GM23338 (cell line): ENCODE data around the gene SLC22A14. TPM values are rescaled to one million over a fixed set of nuclear protein-coding genes. Genes with fewer than 3 reads are reported as not detected.

Source experiments
- ATAC-seq: fragments of 200-7000 bp; cut with Tn5 transposase; 3 replicates; pipeline ENCODE4 v1.9.1; 2020
- DNase-seq: peaks from one replicate; pipeline ENCODE4 v3.0.0-alpha.2; 2015; ENCODE audit warnings: low spot score
- H2AFZ ChIP-seq: fragments of 200-600 bp; sonication (generic); 2 replicates; pipeline ENCODE4 v1.8.0; 2016; ENCODE audit warnings: antibody characterized with exemption, mild to moderate bottlenecking, moderate library complexity
- H3F3A ChIP-seq: fragments of 200-600 bp; sonication (generic); replicated peaks from 2 replicates; pipeline ENCODE4 v1.8.0; 2017; ENCODE audit warnings: antibody characterized with exemption, mixed run types, low read depth
- H3K27ac ChIP-seq: fragments of 200-600 bp; sonication (generic); 2 replicates; pipeline ENCODE4 v1.6.1; 2016; ENCODE audit warnings: low read depth
- H3K27me3 ChIP-seq: fragments of 200-600 bp; sonication (generic); 2 replicates; pipeline ENCODE4 v1.8.0; 2016; ENCODE audit warnings: mild to moderate bottlenecking, mixed run types, moderate library complexity; ENCODE audit not compliant: insufficient read depth
- H3K36me3 ChIP-seq: fragments of 200-600 bp; sonication (generic); 2 replicates; pipeline ENCODE4 v1.8.0; 2016; ENCODE audit warnings: mild to moderate bottlenecking; ENCODE audit not compliant: insufficient read depth
- H3K4me1 ChIP-seq: fragments of 200-600 bp; sonication (generic); 2 replicates; pipeline ENCODE4 v1.8.0; 2016; ENCODE audit warnings: mild to moderate bottlenecking, moderate library complexity; ENCODE audit not compliant: insufficient read depth
- H3K4me2 ChIP-seq: fragments of 200-600 bp; sonication (generic); 2 replicates; pipeline ENCODE4 v1.7.1; 2017; ENCODE audit warnings: mixed run types
- H3K4me3 ChIP-seq: fragments of 200-600 bp; sonication (generic); 2 replicates; pipeline ENCODE4 v1.6.1; 2016; ENCODE audit warnings: mixed run types
- H3K79me2 ChIP-seq: fragments of 200-600 bp; sonication (generic); replicated peaks from 2 replicates; pipeline ENCODE4 v1.8.0; 2017; ENCODE audit warnings: mild to moderate bottlenecking; ENCODE audit not compliant: insufficient read depth
- H3K9me2 ChIP-seq: fragments of 200-600 bp; sonication (generic); 2 replicates; pipeline ENCODE4 v1.8.0; 2017; ENCODE audit not compliant: insufficient read depth
- H4K20me1 ChIP-seq: fragments of 200-600 bp; sonication (generic); replicated peaks from 2 replicates; pipeline ENCODE4 v1.8.0; 2017; ENCODE audit warnings: mild to moderate bottlenecking; ENCODE audit not compliant: insufficient read depth
- H3K27ac Mint-ChIP-seq: 2 replicates; pipeline ENCODE4 v1.8.0; 2020; ENCODE audit warnings: inconsistent platforms, mild to moderate bottlenecking, moderate library complexity, mixed read lengths
- H3K27me3 Mint-ChIP-seq: 3 replicates; pipeline ENCODE4 v1.8.0; 2022; ENCODE audit warnings: low read depth, mild to moderate bottlenecking, moderate library complexity, mixed read lengths, inconsistent platforms; ENCODE audit not compliant: insufficient read depth, poor library complexity
- H3K36me3 Mint-ChIP-seq: 3 replicates; pipeline ENCODE4 v1.8.0; 2021; ENCODE audit warnings: low read depth, mild to moderate bottlenecking, inconsistent platforms, moderate library complexity, mixed read lengths
- H3K4me1 Mint-ChIP-seq: 3 replicates; pipeline ENCODE4 v1.8.0; 2020; ENCODE audit warnings: mild to moderate bottlenecking, inconsistent platforms, mixed read lengths
- H3K4me3 Mint-ChIP-seq: 3 replicates; pipeline ENCODE4 v1.8.0; 2021; ENCODE audit warnings: moderate library complexity, mild to moderate bottlenecking, inconsistent platforms, mixed read lengths
- H3K9me3 Mint-ChIP-seq: 3 replicates; pipeline ENCODE4 v1.8.0; 2020; ENCODE audit warnings: moderate library complexity, mild to moderate bottlenecking, inconsistent platforms, mixed read lengths
- CREB1 ChIP-seq: fragments of 250-450 bp; sonication (Bioruptor Pico); IDR thresholded peaks from 2 replicates; pipeline ENCODE4 v1.5.0; 2020; ENCODE audit warnings: low read depth, mild to moderate bottlenecking, moderate library complexity
- EZH2 ChIP-seq: fragments of 200-600 bp; sonication (generic); IDR thresholded peaks from one replicate; pipeline ENCODE4 v1.8.0; 2017; ENCODE audit warnings: antibody characterized with exemption, mild to moderate bottlenecking, low read depth; ENCODE audit not compliant: unreplicated experiment
- EZH2phosphoT487 ChIP-seq: fragments of 200-600 bp; sonication (generic); IDR thresholded peaks from one replicate; pipeline ENCODE4 v1.8.1; 2018; ENCODE audit warnings: antibody characterized with exemption; ENCODE audit not compliant: unreplicated experiment
- JUNB ChIP-seq: IDR thresholded peaks from one replicate; pipeline ENCODE4 v1.6.1; 2016; ENCODE audit warnings: antibody characterized with exemption; ENCODE audit not compliant: unreplicated experiment
- NANOG ChIP-seq: IDR thresholded peaks from 2 replicates; pipeline ENCODE4 v1.6.1; 2016; ENCODE audit warnings: antibody characterized with exemption, borderline replicate concordance
- POLR2AphosphoS5 ChIP-seq: IDR thresholded peaks from 2 replicates; pipeline ENCODE4 v1.6.1; 2016; ENCODE audit warnings: antibody characterized with exemption, low read depth
- STAT1 ChIP-seq: IDR thresholded peaks from one replicate; pipeline ENCODE4 v1.6.1; 2016; ENCODE audit warnings: antibody characterized with exemption; ENCODE audit not compliant: unreplicated experiment
- ZNF114 ChIP-seq: fragments of 250-450 bp; sonication (Bioruptor Pico); IDR thresholded peaks from 2 replicates; pipeline ENCODE4 v1.5.0; 2020; ENCODE audit warnings: mild to moderate bottlenecking, moderate library complexity
- ZNF331 ChIP-seq: fragments of 250-450 bp; sonication (Bioruptor Pico); IDR thresholded peaks from 2 replicates; pipeline ENCODE4 v1.5.0; 2020; ENCODE audit warnings: low read depth, mild to moderate bottlenecking, moderate library complexity
- polyA plus RNA-seq: library from polyadenylated mRNA; unstranded; fragments of >200 nt; fragmentation: Nextera tagmentation; extraction: Ambion mirVana; gene quantifications from 2 replicates; pipeline ENCODE4 v1.2.1, GENCODE V29; 2016
- total RNA-seq: library from RNA; depleted of rRNA; stranded (reverse); fragments of >200 nt; shearing (Covaris generic); gene quantifications from 2 replicates; pipeline ENCODE4 v1.2.3, GENCODE V29; 2014
- TF ChIP-seq, protein P1 (sequence below): fragments of 250-450 bp; sonication (Bioruptor Pico); IDR thresholded peaks from 2 replicates; pipeline ENCODE4 v1.5.0; 2020; ENCODE audit warnings: mild to moderate bottlenecking, moderate library complexity
- TF ChIP-seq, protein P2 (sequence below): IDR thresholded peaks from 2 replicates; pipeline ENCODE4 v1.6.1; 2016; ENCODE audit warnings: antibody characterized with exemption
- TF ChIP-seq, protein P3 (sequence below): IDR thresholded peaks from one replicate; pipeline ENCODE4 v1.6.1; 2018; ENCODE audit warnings: antibody characterized with exemption; ENCODE audit not compliant: unreplicated experiment
- TF ChIP-seq, protein P4 (sequence below), 2 experiments: fragments of 200-600 bp in 1 of 2; sonication (generic) in 1 of 2; conservative IDR thresholded peaks; 2 replicates each; pipeline versions ENCODE4 v1.5.1 to v1.6.1; 2016 to 2017; ENCODE audit warnings: antibody characterized with exemption in 2 of 2, low read depth in 2 of 2, mild to moderate bottlenecking in 2 of 2, moderate library complexity in 1 of 2

SLC22A14 gene
- total and polyA plus RNA-seq, 2 experiments from 2014 or later: not detected

DNA sequence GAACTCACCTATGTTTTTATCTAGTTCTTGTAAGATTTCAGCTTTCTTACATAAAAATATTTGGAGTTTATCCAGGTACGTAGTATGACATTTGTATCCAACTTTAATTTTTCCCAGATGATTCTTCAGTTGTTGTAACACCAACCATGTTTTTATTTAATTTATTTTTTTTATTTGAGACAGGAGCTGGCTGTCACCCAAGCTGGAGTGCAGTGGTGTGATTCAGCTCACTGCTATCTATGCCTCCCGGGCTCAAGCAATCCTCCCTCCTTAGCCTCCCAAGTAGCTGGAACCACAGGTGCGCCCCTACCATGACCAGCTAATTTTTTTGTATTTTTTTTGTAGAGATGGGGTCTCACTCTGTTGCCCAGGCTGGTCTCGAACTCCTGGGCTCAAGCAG is 71.1 kb downstream of the SLC22A14 start:
- ATAC-seq: no peak
- Mint-ChIP-seq H3K9me3 (peaks cover 4% of the 10 kb centered on the region; the same call in 2 of the 3 replicates), H3K27ac (no peak overlapping the region), H3K27me3 (peaks cover 6% of the 10 kb centered on the region), H3K4me3 (no peak overlapping the region), H3K4me1 (peaks cover under 1% of the 10 kb centered on the region; the same call in 1 of the 3 replicates), H3K36me3 (peaks cover 35% of the 10 kb centered on the region)
- TF ChIP-seq, protein P1, sequence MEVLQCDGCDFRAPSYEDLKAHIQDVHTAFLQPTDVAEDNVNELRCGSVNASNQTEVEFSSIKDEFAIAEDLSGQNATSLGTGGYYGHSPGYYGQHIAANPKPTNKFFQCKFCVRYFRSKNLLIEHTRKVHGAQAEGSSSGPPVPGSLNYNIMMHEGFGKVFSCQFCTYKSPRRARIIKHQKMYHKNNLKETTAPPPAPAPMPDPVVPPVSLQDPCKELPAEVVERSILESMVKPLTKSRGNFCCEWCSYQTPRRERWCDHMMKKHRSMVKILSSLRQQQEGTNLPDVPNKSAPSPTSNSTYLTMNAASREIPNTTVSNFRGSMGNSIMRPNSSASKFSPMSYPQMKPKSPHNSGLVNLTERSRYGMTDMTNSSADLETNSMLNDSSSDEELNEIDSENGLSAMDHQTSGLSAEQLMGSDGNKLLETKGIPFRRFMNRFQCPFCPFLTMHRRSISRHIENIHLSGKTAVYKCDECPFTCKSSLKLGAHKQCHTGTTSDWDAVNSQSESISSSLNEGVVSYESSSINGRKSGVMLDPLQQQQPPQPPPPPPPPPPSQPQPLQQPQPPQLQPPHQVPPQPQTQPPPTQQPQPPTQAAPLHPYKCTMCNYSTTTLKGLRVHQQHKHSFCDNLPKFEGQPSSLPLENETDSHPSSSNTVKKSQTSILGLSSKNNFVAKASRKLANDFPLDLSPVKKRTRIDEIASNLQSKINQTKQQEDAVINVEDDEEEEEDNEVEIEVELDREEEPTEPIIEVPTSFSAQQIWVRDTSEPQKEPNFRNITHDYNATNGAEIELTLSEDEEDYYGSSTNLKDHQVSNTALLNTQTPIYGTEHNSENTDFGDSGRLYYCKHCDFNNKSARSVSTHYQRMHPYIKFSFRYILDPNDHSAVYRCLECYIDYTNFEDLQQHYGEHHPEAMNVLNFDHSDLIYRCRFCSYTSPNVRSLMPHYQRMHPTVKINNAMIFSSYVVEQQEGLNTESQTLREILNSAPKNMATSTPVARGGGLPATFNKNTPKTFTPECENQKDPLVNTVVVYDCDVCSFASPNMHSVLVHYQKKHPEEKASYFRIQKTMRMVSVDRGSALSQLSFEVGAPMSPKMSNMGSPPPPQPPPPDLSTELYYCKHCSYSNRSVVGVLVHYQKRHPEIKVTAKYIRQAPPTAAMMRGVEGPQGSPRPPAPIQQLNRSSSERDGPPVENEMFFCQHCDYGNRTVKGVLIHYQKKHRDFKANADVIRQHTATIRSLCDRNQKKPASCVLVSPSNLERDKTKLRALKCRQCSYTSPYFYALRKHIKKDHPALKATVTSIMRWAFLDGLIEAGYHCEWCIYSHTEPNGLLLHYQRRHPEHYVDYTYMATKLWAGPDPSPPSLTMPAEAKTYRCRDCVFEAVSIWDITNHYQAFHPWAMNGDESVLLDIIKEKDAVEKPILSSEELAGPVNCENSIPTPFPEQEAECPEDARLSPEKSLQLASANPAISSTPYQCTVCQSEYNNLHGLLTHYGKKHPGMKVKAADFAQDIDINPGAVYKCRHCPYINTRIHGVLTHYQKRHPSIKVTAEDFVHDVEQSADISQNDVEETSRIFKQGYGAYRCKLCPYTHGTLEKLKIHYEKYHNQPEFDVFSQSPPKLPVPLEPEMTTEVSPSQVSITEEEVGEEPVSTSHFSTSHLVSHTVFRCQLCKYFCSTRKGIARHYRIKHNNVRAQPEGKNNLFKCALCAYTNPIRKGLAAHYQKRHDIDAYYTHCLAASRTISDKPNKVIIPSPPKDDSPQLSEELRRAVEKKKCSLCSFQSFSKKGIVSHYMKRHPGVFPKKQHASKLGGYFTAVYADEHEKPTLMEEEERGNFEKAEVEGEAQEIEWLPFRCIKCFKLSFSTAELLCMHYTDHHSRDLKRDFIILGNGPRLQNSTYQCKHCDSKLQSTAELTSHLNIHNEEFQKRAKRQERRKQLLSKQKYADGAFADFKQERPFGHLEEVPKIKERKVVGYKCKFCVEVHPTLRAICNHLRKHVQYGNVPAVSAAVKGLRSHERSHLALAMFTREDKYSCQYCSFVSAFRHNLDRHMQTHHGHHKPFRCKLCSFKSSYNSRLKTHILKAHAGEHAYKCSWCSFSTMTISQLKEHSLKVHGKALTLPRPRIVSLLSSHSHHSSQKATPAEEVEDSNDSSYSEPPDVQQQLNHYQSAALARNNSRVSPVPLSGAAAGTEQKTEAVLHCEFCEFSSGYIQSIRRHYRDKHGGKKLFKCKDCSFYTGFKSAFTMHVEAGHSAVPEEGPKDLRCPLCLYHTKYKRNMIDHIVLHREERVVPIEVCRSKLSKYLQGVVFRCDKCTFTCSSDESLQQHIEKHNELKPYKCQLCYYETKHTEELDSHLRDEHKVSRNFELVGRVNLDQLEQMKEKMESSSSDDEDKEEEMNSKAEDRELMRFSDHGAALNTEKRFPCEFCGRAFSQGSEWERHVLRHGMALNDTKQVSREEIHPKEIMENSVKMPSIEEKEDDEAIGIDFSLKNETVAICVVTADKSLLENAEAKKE (CRISPR knock-in tag): no peak
- TF ChIP-seq EZH2 (no peak), JUNB (no peak), ZNF114 (CRISPR knock-in tag) (no peak), POLR2AphosphoS5 (no peak), NANOG (no peak), EZH2phosphoT487 (no peak), STAT1 (no peak), ZNF331 (CRISPR knock-in tag) (no peak), CREB1 (CRISPR knock-in tag) (no peak)
- TF ChIP-seq, protein P2, sequence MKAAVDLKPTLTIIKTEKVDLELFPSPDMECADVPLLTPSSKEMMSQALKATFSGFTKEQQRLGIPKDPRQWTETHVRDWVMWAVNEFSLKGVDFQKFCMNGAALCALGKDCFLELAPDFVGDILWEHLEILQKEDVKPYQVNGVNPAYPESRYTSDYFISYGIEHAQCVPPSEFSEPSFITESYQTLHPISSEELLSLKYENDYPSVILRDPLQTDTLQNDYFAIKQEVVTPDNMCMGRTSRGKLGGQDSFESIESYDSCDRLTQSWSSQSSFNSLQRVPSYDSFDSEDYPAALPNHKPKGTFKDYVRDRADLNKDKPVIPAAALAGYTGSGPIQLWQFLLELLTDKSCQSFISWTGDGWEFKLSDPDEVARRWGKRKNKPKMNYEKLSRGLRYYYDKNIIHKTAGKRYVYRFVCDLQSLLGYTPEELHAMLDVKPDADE: no peak
- TF ChIP-seq, protein P3, sequence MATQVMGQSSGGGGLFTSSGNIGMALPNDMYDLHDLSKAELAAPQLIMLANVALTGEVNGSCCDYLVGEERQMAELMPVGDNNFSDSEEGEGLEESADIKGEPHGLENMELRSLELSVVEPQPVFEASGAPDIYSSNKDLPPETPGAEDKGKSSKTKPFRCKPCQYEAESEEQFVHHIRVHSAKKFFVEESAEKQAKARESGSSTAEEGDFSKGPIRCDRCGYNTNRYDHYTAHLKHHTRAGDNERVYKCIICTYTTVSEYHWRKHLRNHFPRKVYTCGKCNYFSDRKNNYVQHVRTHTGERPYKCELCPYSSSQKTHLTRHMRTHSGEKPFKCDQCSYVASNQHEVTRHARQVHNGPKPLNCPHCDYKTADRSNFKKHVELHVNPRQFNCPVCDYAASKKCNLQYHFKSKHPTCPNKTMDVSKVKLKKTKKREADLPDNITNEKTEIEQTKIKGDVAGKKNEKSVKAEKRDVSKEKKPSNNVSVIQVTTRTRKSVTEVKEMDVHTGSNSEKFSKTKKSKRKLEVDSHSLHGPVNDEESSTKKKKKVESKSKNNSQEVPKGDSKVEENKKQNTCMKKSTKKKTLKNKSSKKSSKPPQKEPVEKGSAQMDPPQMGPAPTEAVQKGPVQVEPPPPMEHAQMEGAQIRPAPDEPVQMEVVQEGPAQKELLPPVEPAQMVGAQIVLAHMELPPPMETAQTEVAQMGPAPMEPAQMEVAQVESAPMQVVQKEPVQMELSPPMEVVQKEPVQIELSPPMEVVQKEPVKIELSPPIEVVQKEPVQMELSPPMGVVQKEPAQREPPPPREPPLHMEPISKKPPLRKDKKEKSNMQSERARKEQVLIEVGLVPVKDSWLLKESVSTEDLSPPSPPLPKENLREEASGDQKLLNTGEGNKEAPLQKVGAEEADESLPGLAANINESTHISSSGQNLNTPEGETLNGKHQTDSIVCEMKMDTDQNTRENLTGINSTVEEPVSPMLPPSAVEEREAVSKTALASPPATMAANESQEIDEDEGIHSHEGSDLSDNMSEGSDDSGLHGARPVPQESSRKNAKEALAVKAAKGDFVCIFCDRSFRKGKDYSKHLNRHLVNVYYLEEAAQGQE: no peak
- TF ChIP-seq, protein P4, sequence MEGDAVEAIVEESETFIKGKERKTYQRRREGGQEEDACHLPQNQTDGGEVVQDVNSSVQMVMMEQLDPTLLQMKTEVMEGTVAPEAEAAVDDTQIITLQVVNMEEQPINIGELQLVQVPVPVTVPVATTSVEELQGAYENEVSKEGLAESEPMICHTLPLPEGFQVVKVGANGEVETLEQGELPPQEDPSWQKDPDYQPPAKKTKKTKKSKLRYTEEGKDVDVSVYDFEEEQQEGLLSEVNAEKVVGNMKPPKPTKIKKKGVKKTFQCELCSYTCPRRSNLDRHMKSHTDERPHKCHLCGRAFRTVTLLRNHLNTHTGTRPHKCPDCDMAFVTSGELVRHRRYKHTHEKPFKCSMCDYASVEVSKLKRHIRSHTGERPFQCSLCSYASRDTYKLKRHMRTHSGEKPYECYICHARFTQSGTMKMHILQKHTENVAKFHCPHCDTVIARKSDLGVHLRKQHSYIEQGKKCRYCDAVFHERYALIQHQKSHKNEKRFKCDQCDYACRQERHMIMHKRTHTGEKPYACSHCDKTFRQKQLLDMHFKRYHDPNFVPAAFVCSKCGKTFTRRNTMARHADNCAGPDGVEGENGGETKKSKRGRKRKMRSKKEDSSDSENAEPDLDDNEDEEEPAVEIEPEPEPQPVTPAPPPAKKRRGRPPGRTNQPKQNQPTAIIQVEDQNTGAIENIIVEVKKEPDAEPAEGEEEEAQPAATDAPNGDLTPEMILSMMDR (conservative IDR thresholded peaks at IDR 0.05; ENCODE audit: low read depth in 2 of 2): no peak
- no peak for DNase-seq
- no peak overlapping the region for H3K4me3 ChIP-seq
- H3K9me2 ChIP-seq: no peaks in the 10 kb centered on the region; the same call in 1 of the 2 replicates
- H3K4me1 ChIP-seq: no peaks in the 10 kb centered on the region
- no peaks in the 10 kb centered on the region for H3K27me3 ChIP-seq
- H2AFZ ChIP-seq: no peak overlapping the region
- peaks cover 5% of the 10 kb centered on the region; the same call in 1 of the 2 replicates for H3K36me3 ChIP-seq
- no peaks in the 10 kb centered on the region for H3K79me2 ChIP-seq
- no peak overlapping the region for H3K4me2 ChIP-seq
- H3K27ac ChIP-seq: no peak overlapping the region
- H3F3A ChIP-seq: no peaks in the 10 kb centered on the region
- H4K20me1 ChIP-seq: peaks cover 5% of the 10 kb centered on the region; the same call in 1 of the 2 replicates
